ENCODE results near the gene CLCA4. TPM values are rescaled to one million over a fixed set of nuclear protein-coding genes. Genes with fewer than 3 reads are reported as not detected.
A peak's percentile ranks its signal among the peaks of the same experiment; 100 is the strongest.
"Not testable (repeated sequence)": the region's sequence is repeated elsewhere in the genome, so short reads cannot be mapped to it uniquely, and the experiment has no call there.

The CLCA4 gene
- total and polyA plus RNA-seq, 5 donors = 0.07 to 0.11 TPM; not detected in 3

- whole genome bisulfite sequencing = 66% methylated on average over 2 of the region's 2 CpGs
- no peaks in the 10 kb centered on the region for H3K9me3 ChIP-seq (ENCODE audit: control insufficient read depth, low read length)
- no peak for ATAC-seq
- DNase-seq = no peak
- H3K4me3 ChIP-seq (ENCODE audit: low read length) = no peak overlapping the region
- H3K27me3 ChIP-seq (ENCODE audit: control insufficient read depth, insufficient read depth) = no peaks in the 10 kb centered on the region
- no peaks in the 10 kb centered on the region for H3K4me1 ChIP-seq (ENCODE audit: control insufficient read depth, insufficient read depth, low read length)
- intact Hi-C loops (cut with DNase I) = no loop called here
- no peak overlapping the region for H3K27ac ChIP-seq (ENCODE audit: low read length)
Measured at GRCh38 chr1:86573763-86574484, 27.0 kb downstream of the CLCA4 start.

- ATAC-seq (no peak), DNase-seq (no peak)
- Histone ChIP-seq H3K4me1 (ENCODE audit: control insufficient read depth, insufficient read depth, low read length) (no peaks in the 10 kb centered on the region), H3K27me3 (ENCODE audit: control insufficient read depth, insufficient read depth) (no peaks in the 10 kb centered on the region), H3K9me3 (ENCODE audit: control insufficient read depth, low read length) (no peaks in the 10 kb centered on the region), H3K4me3 (ENCODE audit: low read length) (no peak overlapping the region), H3K27ac (ENCODE audit: low read length) (no peak overlapping the region)
- intact Hi-C loops (cut with DNase I) = no loop called here
- 79% methylated on average over 1 of the region's 1 CpG for WGBS
Measured at GRCh38 chr1:86581231-86581630, 34.4 kb downstream of the CLCA4 start.

- 92% methylated on average over 1 of the region's 1 CpG for WGBS
- Histone ChIP-seq H3K27me3 (ENCODE audit: control insufficient read depth, insufficient read depth) (no peaks in the 10 kb centered on the region), H3K9me3 (ENCODE audit: control insufficient read depth, low read length) (no peaks in the 10 kb centered on the region), H3K4me1 (ENCODE audit: control insufficient read depth, insufficient read depth, low read length) (no peaks in the 10 kb centered on the region), H3K4me3 (ENCODE audit: low read length) (no peak overlapping the region), H3K27ac (ENCODE audit: low read length) (no peak overlapping the region)
- ATAC-seq = no peak
- intact Hi-C loops (cut with DNase I) = no loop called here
- DNase-seq = no peak
Measured at GRCh38 chr1:86582161-86582560, 35.3 kb downstream of the CLCA4 start.

GRCh38 chr1:86583032-86583431, 36.2 kb downstream of the CLCA4 start:
- ATAC-seq = no peak
- no peak overlapping the region for H3K4me3 ChIP-seq (ENCODE audit: low read length)
- WGBS = 92% methylated on average over 1 of the region's 1 CpG
- no peaks in the 10 kb centered on the region for H3K4me1 ChIP-seq (ENCODE audit: control insufficient read depth, insufficient read depth, low read length)
- H3K27me3 ChIP-seq (ENCODE audit: control insufficient read depth, insufficient read depth) = no peaks in the 10 kb centered on the region
- no peak for DNase-seq
- no peaks in the 10 kb centered on the region for H3K9me3 ChIP-seq (ENCODE audit: control insufficient read depth, low read length)
- H3K27ac ChIP-seq (ENCODE audit: low read length) = no peak overlapping the region
- intact Hi-C loops (cut with DNase I) = no loop called here

- 80% methylated on average over 3 of the region's 3 CpGs for WGBS
- H3K4me3 ChIP-seq (ENCODE audit: low read length) = no peak overlapping the region
- no peaks in the 10 kb centered on the region for H3K27me3 ChIP-seq (ENCODE audit: control insufficient read depth, insufficient read depth)
- DNase-seq (no peak), ATAC-seq (no peak)
- intact Hi-C loops (cut with DNase I) = no loop called here
- H3K4me1 ChIP-seq (ENCODE audit: control insufficient read depth, insufficient read depth, low read length) = no peaks in the 10 kb centered on the region
- no peak overlapping the region for H3K27ac ChIP-seq (ENCODE audit: low read length)
- H3K9me3 ChIP-seq (ENCODE audit: control insufficient read depth, low read length) = no peaks in the 10 kb centered on the region
Measured at GRCh38 chr1:86583593-86583992, 36.7 kb downstream of the CLCA4 start.

GRCh38 chr1:86594284-86594770, 47.4 kb downstream of the CLCA4 start:
- Histone ChIP-seq H3K4me3 (ENCODE audit: low read length) (no peak overlapping the region), H3K9me3 (ENCODE audit: control insufficient read depth, low read length) (peaks cover 4% of the 10 kb centered on the region), H3K27ac (ENCODE audit: low read length) (no peak overlapping the region), H3K27me3 (ENCODE audit: control insufficient read depth, insufficient read depth) (no peaks in the 10 kb centered on the region), H3K4me1 (ENCODE audit: control insufficient read depth, insufficient read depth, low read length) (no peaks in the 10 kb centered on the region)
- ATAC-seq = no peak
- intact Hi-C loops (cut with DNase I) = no loop called here
- DNase-seq = no peak

- WGBS = 62% methylated on average over 2 of the region's 2 CpGs
- DNase-seq (no peak), ATAC-seq (no peak)
- H3K27me3 ChIP-seq (ENCODE audit: control insufficient read depth, insufficient read depth) = no peaks in the 10 kb centered on the region
- no peaks in the 10 kb centered on the region for H3K4me1 ChIP-seq (ENCODE audit: control insufficient read depth, insufficient read depth, low read length)
- H3K27ac ChIP-seq (ENCODE audit: low read length) = no peak overlapping the region
- intact Hi-C loops (cut with DNase I) = no loop called here
- peaks cover 4% of the 10 kb centered on the region for H3K9me3 ChIP-seq (ENCODE audit: control insufficient read depth, low read length)
- H3K4me3 ChIP-seq (ENCODE audit: low read length) = no peak overlapping the region
Measured at GRCh38 chr1:86596224-86596623, 49.3 kb downstream of the CLCA4 start.

- peaks cover 4% of the 10 kb centered on the region for H3K9me3 ChIP-seq (ENCODE audit: control insufficient read depth, low read length)
- WGBS = 86% methylated on average over 3 of the region's 3 CpGs
- intact Hi-C loops (cut with DNase I) = no loop called here
- no peaks in the 10 kb centered on the region for H3K27me3 ChIP-seq (ENCODE audit: control insufficient read depth, insufficient read depth)
- DNase-seq (no peak), ATAC-seq (no peak)
- H3K27ac ChIP-seq (ENCODE audit: low read length) = no peak overlapping the region
- no peak overlapping the region for H3K4me3 ChIP-seq (ENCODE audit: low read length)
- H3K4me1 ChIP-seq (ENCODE audit: control insufficient read depth, insufficient read depth, low read length) = no peaks in the 10 kb centered on the region
Measured at GRCh38 chr1:86596741-86597290, 49.9 kb downstream of the CLCA4 start.

GRCh38 chr1:86606080-86606479, 59.2 kb downstream of the CLCA4 start:
- 90% methylated on average over 2 of the region's 2 CpGs for WGBS
- not testable (repeated sequence) for H3K4me1 ChIP-seq (ENCODE audit: control insufficient read depth, insufficient read depth, low read length)

GRCh38 chr1:86616433-86616832, 69.6 kb downstream of the CLCA4 start:
- no peaks in the 10 kb centered on the region for H3K4me1 ChIP-seq (ENCODE audit: control insufficient read depth, insufficient read depth, low read length)
- DNase-seq (no peak), ATAC-seq (no peak)
- H3K9me3 ChIP-seq (ENCODE audit: control insufficient read depth, low read length) = no peaks in the 10 kb centered on the region
- intact Hi-C loops (cut with DNase I) = no loop called here
- H3K4me3 ChIP-seq (ENCODE audit: low read length) = no peak overlapping the region
- H3K27ac ChIP-seq (ENCODE audit: low read length) = no peak overlapping the region
- WGBS = 83% methylated on average over 1 of the region's 1 CpG
- H3K27me3 ChIP-seq (ENCODE audit: control insufficient read depth, insufficient read depth) = no peaks in the 10 kb centered on the region

More at GRCh38 chr1:86606080-86606479, 59.2 kb downstream of the CLCA4 start:
- H3K9me3 ChIP-seq (ENCODE audit: control insufficient read depth, low read length); ATAC-seq; H3K4me3 ChIP-seq (ENCODE audit: low read length); DNase-seq; intact Hi-C loops (cut with DNase I); H3K27me3 ChIP-seq (ENCODE audit: control insufficient read depth, insufficient read depth); H3K27ac ChIP-seq (ENCODE audit: low read length): not testable (repeated sequence)

GRCh38 chr1:86616871-86617270, 70.0 kb downstream of the CLCA4 start:
- H3K27ac ChIP-seq (ENCODE audit: low read length) = no peak overlapping the region
- peak in 1 of 2 donors; percentile 14 for ATAC-seq
- WGBS = 53% methylated on average over 1 of the region's 1 CpG
- H3K27me3 ChIP-seq (ENCODE audit: control insufficient read depth, insufficient read depth) = no peaks in the 10 kb centered on the region
- no peaks in the 10 kb centered on the region for H3K4me1 ChIP-seq (ENCODE audit: control insufficient read depth, insufficient read depth, low read length)
- DNase-seq = no peak
- intact Hi-C loops (cut with DNase I) = no loop called here
- H3K9me3 ChIP-seq (ENCODE audit: control insufficient read depth, low read length) = no peaks in the 10 kb centered on the region
- no peak overlapping the region for H3K4me3 ChIP-seq (ENCODE audit: low read length)
